ENCODE results near the gene C1orf122. TPM values are rescaled to one million over a fixed set of nuclear protein-coding genes. Genes with fewer than 3 reads are reported as not detected.

Gene C1orf122
- total RNA-seq, 4 donors from 2014 or later = 38.6 to 52.6 (median 47.0) TPM

DNA sequence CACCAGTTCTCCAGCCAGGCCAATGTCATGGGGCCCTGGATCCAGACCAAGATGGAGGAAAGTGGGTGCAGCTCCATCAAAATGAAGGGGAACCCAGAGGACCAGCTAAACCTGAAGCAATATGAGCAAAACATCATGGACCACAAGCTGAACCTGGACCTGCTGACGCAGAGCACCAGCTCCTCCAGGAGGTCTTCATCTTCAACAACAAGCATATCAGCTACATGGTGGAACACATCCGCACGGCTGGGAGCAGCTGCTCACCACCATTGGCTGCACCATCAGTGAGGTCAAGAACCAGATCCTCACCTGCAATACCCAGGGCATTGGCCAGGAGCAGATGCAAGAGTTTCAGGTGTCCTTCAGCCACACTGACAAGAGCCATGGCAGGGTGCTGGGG lies 28.9 kb upstream of the C1orf122 start:
- WGBS, 2 donors = 78 to 81% methylated on average over 3 of the region's 3 CpGs
- TF ChIP-seq, protein P1, sequence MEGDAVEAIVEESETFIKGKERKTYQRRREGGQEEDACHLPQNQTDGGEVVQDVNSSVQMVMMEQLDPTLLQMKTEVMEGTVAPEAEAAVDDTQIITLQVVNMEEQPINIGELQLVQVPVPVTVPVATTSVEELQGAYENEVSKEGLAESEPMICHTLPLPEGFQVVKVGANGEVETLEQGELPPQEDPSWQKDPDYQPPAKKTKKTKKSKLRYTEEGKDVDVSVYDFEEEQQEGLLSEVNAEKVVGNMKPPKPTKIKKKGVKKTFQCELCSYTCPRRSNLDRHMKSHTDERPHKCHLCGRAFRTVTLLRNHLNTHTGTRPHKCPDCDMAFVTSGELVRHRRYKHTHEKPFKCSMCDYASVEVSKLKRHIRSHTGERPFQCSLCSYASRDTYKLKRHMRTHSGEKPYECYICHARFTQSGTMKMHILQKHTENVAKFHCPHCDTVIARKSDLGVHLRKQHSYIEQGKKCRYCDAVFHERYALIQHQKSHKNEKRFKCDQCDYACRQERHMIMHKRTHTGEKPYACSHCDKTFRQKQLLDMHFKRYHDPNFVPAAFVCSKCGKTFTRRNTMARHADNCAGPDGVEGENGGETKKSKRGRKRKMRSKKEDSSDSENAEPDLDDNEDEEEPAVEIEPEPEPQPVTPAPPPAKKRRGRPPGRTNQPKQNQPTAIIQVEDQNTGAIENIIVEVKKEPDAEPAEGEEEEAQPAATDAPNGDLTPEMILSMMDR (IDR thresholded peaks at IDR 0.05) = no peak
- TF ChIP-seq POLR2A (IDR thresholded peaks at IDR 0.05) = no peak
- H3K4me3 ChIP-seq (ENCODE audit: low read depth, poor library complexity, severe bottlenecking) = no peak overlapping the region
- DNase-seq (ENCODE audit: low spot score in 2 of 2) = no peak
- intact Hi-C loops (cut with DNase I; ENCODE audit: low total_unique reads) = no loop called here

DNA sequence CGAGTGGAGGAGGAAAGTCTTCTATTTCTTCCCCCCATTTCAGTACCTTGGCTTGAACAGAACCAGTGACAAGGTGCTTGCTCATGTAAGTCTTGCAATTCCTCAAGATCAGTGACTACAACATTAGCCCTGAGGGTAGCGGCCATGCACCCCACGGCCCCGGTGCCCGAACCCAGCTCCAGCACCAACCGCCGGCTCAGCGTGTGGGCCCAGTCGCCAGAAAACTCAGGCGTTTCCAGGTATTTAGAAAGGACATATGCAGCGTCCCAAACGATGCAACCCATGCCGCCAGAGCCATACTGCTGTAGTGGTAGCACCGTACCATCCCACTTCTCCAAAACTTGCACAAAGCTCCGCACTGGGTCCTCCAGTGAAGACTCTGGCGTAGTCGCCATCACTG lies 25.1 kb upstream of the C1orf122 start:
- no peak overlapping the region for H3K4me3 ChIP-seq (ENCODE audit: low read depth, poor library complexity, severe bottlenecking)
- TF ChIP-seq, protein P1 (IDR thresholded peaks at IDR 0.05) = no peak
- TF ChIP-seq POLR2A (IDR thresholded peaks at IDR 0.05) = no peak
- WGBS, 2 donors = 79 to 82% methylated on average over 17 of the region's 17 CpGs
- intact Hi-C loops (cut with DNase I; ENCODE audit: low total_unique reads) = no loop called here
- peak in 1 of 2 donors; percentile 70 for DNase-seq (ENCODE audit: low spot score in 2 of 2)

DNA sequence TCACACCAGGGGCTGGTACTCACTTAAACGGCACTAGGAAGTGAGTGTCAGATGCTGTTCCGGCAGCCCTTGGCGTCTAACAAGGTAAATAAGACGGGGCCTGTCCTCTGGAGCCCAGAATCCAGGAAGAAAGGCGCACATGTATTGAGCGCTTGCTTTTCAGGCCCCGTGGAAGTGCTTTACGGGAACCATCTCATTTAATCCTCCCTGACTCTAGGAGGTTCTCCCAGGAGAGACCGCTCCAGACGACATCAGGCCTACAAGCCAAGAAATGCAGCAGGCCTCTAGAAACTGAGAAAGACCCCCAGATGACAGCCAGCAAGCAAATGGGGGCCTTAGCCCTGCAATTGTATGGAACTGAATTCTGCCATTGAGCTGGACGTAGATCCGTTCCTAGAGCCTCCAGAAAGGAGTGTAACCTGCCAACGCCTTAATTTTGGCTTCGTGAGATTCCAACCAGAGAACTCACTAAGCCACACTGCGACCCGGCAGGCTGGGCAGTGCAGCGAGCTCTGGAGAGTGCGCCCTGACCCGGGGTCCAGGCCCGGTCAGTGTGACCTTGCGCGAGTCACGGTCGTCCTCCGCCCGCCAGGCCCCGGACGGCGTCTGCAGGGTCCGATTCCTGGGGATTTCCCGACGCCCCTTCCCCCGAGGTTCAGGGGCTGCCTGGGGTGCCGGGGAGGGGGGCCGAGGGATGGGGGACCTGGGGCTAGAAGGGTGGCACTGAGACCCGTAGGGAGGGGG lies 14.5 kb upstream of the C1orf122 start:
- DNase-seq (ENCODE audit: low spot score in 2 of 2) = no peak
- WGBS, 2 donors = 33 to 45% methylated on average over 25 to 34 of the region's 36 CpGs
- intact Hi-C loops (cut with DNase I; ENCODE audit: low total_unique reads) = no loop called here
- TF ChIP-seq, protein P1 (IDR thresholded peaks at IDR 0.05) = no peak
- TF ChIP-seq POLR2A (IDR thresholded peaks at IDR 0.05) = no peak
- no peak overlapping the region for H3K4me3 ChIP-seq (ENCODE audit: low read depth, poor library complexity, severe bottlenecking)

DNA sequence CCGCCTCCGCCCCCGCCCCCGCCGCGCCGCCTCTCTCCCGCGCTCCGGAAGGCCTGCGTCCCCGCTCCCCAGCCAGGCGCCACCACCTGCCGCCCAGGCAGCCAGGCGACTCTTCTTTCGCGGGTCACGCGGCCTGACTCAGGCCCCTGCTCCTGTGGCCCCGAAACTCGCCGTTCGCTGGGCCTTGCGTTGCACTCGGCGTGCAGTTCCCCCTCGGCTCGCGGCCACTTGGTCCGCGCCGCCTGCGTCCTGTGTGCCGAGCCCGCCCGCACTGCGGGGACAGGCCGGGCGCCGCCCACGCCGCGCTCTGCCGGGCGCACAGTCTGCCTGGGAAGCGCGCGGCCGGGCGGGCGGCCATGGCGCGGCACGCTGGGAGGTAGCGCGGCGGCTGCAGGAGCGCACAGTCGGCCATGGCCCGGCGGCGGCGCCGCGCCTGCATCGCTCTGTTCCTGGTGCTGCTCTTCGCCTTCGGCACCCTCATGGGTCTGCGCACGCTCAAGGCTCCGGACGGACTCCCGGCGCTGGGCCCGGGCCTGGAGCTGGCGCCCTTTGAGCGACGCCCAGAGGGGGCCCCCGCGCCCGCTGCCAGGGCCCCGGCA lies 13.7 kb upstream of the C1orf122 start, which contains the start of gene MANEAL:
Gene MANEAL, plus strand, starts transcription at position 75 of the 599 bp plus-strand sequence. Its CDS starts 336 bp downstream, at position 411.
- no peak for DNase-seq (ENCODE audit: low spot score in 2 of 2)
- intact Hi-C loops (cut with DNase I; ENCODE audit: low total_unique reads) = no loop called here
- TF ChIP-seq POLR2A (IDR thresholded peaks at IDR 0.05) = no peak
- WGBS, 2 donors = 0% methylated on average over 48 of the region's 82 CpGs; no CpG with 5 or more reads in 1 of the 2 donors
- peak within 1 kb of the TSS; percentile 27 for H3K4me3 ChIP-seq (ENCODE audit: low read depth, poor library complexity, severe bottlenecking)

DNA sequence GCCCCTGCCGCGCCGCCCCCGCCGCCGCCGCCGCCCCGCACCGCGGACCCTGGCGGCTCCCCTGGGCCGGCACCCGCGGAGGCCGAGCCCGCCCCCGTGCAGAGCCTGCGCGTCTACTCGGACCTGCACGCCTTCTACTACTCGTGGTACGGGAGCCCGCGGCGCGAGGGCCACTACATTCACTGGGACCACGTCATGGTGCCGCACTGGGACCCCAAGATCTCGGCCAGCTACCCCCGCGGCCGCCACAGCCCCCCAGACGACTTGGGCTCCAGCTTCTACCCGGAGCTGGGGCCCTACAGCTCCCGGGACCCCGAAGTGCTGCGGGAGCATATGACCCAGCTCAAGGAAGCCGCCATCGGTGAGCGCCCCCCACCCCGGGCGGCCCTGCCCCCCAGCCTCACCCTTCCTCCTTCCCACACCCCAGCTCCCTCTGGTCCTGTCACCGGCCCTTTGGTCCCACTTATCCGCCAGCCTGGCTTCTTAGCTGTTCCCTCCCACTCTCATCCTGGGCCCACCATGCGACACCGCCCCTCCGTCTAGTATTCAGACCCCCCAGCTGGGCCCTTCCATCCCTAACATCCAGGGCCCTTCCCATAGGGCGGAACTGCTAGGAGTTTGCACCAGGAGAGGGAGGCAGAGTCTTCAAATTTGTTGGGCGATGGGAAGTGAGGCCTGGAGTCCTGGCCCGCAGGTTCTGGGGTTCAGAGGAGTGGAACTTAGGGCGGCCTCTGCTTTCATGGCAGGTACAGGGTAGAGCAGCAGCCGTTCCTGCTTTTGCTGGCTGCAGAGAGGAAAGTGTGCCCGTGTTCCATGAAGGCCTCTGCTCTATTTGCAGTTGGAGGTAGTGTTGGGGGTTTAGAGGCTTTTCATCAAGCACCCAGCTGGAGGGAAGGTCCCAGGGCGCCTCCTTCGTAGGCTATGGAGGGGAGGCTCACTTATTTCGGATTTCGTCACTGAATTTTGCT lies 12.9 kb upstream of the C1orf122 start:
- WGBS, 2 donors = 13 to 15% methylated on average over 21 to 30 of the region's 59 CpGs
- intact Hi-C loops (cut with DNase I; ENCODE audit: low total_unique reads) = no loop called here
- H3K4me3 ChIP-seq (ENCODE audit: low read depth, poor library complexity, severe bottlenecking) = no peak overlapping the region
- TF ChIP-seq, protein P1 (IDR thresholded peaks at IDR 0.05) = no peak
- TF ChIP-seq POLR2A (IDR thresholded peaks at IDR 0.05) = no peak
- no peak for DNase-seq (ENCODE audit: low spot score in 2 of 2)

Measured in lower leg skin (tissue), 4 donors.